CD14-positive monocyte (primary cell): Measurements from ENCODE around the gene CSNK1D. TPM values are rescaled to one million over a fixed set of nuclear protein-coding genes. Genes with fewer than 3 reads are reported as not detected.

Experiments used
- DNase-seq, 3 donors: peaks; one replicate each; pipeline ENCODE4 v3.0.0-alpha.2; 2011 to 2022
- H2AFZ ChIP-seq: 2 replicates; pipeline ENCODE4 v1.6.0; 2012; ENCODE audit warnings: mild to moderate bottlenecking, low read depth, low read length, inconsistent platforms; ENCODE audit not compliant: insufficient read depth, poor library complexity, severe bottlenecking
- H3K27ac ChIP-seq, 2 donors: 1 replicate in 1 of 2; 2 replicates in 1 of 2; pipeline ENCODE4 v1.5.1; 2012 to 2013; ENCODE audit warnings: low read length in 2 of 2, control low read depth in 1 of 2, inconsistent platforms in 1 of 2, low read depth in 1 of 2, mild to moderate bottlenecking in 1 of 2
- H3K27me3 ChIP-seq, 2 donors: one replicate each; pipeline versions ENCODE4 v1.6.0 to v1.6.1; 2011 to 2013; ENCODE audit warnings: low read length in 2 of 2; ENCODE audit not compliant: control insufficient read depth in 2 of 2, insufficient read depth in 2 of 2
- H3K36me3 ChIP-seq, 2 donors: replicated peaks in 1 of 2; 1 replicate in 1 of 2; 2 replicates in 1 of 2; pipeline versions ENCODE4 v1.5.1 to v1.6.1; 2012 to 2013; ENCODE audit warnings: low read length in 2 of 2, control low read depth in 1 of 2, inconsistent platforms in 1 of 2, mild to moderate bottlenecking in 1 of 2; ENCODE audit not compliant: insufficient read depth in 2 of 2, control insufficient read depth in 1 of 2
- H3K4me1 ChIP-seq, 2 donors: 1 replicate in 1 of 2; 2 replicates in 1 of 2; pipeline versions ENCODE4 v1.5.1 to v1.6.1; 2012 to 2013; ENCODE audit warnings: low read length in 2 of 2, control low read depth in 1 of 2, inconsistent platforms in 1 of 2, mild to moderate bottlenecking in 1 of 2, moderate library complexity in 1 of 2; ENCODE audit not compliant: insufficient read depth in 2 of 2, control insufficient read depth in 1 of 2
- H3K4me2 ChIP-seq: replicated peaks from 2 replicates; pipeline ENCODE3; 2012; ENCODE audit warnings: low read length, moderate library complexity, mild to moderate bottlenecking; ENCODE audit not compliant: poor library complexity, severe bottlenecking; ENCODE audit errors: extremely low read depth
- H3K4me3 ChIP-seq, 3 experiments: fragments of 200-600 bp in 1 of 3; sonication (generic) in 1 of 3; replicated peaks in 1 of 3; 1 replicate in 2 of 3; 2 replicates in 1 of 3; pipeline ENCODE4 v1.5.1; 2011 to 2013; ENCODE audit warnings: low read length in 3 of 3, mild to moderate bottlenecking in 3 of 3, control low read depth in 2 of 3, low read depth in 2 of 3, inconsistent platforms in 1 of 3, moderate library complexity in 1 of 3
- H3K79me2 ChIP-seq: 2 replicates; pipeline ENCODE4 v1.6.0; 2012; ENCODE audit warnings: mild to moderate bottlenecking, control low read depth, inconsistent platforms, low read length, moderate library complexity; ENCODE audit not compliant: insufficient read depth
- H3K9ac ChIP-seq: 2 replicates; pipeline ENCODE4 v1.6.0; 2017; ENCODE audit warnings: low read length, mild to moderate bottlenecking; ENCODE audit not compliant: insufficient read depth, poor library complexity, severe bottlenecking
- H3K9me3 ChIP-seq, 2 donors: replicated peaks in 1 of 2; 1 replicate in 1 of 2; 2 replicates in 1 of 2; pipeline versions ENCODE4 v1.5.1 to v1.6.1; 2012 to 2013; ENCODE audit warnings: low read length in 2 of 2, control low read depth in 1 of 2; ENCODE audit not compliant: control insufficient read depth in 1 of 2, insufficient read depth in 1 of 2
- H4K20me1 ChIP-seq: 2 replicates; pipeline ENCODE4 v1.6.0; 2012; ENCODE audit warnings: mild to moderate bottlenecking, low read length, control low read depth, moderate library complexity; ENCODE audit not compliant: insufficient read depth
- H3K27ac Mint-ChIP-seq, 7 donors: one replicate each; pipeline ENCODE4 v1.8.0; 2020; ENCODE audit warnings: mild to moderate bottlenecking in 7 of 7, mixed read lengths in 7 of 7, moderate library complexity in 6 of 7, inconsistent platforms in 2 of 7
- H3K27me3 Mint-ChIP-seq, 3 donors: one replicate each; pipeline ENCODE4 v1.8.0; 2021 to 2022; ENCODE audit warnings: low read depth in 3 of 3, mild to moderate bottlenecking in 3 of 3, mixed read lengths in 3 of 3, moderate library complexity in 3 of 3, inconsistent platforms in 1 of 3
- H3K36me3 Mint-ChIP-seq, 2 donors: one replicate each; pipeline ENCODE4 v1.8.0; 2020; ENCODE audit warnings: mixed read lengths in 2 of 2, inconsistent platforms in 1 of 2, mild to moderate bottlenecking in 1 of 2
- H3K4me1 Mint-ChIP-seq: one replicate; pipeline ENCODE4 v1.8.0; 2020; ENCODE audit warnings: mild to moderate bottlenecking, mixed read lengths
- H3K4me3 Mint-ChIP-seq, 2 donors: one replicate each; pipeline ENCODE4 v1.8.0; 2020; ENCODE audit warnings: mild to moderate bottlenecking in 2 of 2, mixed read lengths in 2 of 2, moderate library complexity in 1 of 2
- H3K9me3 Mint-ChIP-seq, 7 donors: one replicate each; pipeline ENCODE4 v1.8.0; 2020 to 2022; ENCODE audit warnings: mixed read lengths in 7 of 7, mild to moderate bottlenecking in 6 of 7, moderate library complexity in 6 of 7, inconsistent platforms in 2 of 7
- CTCF ChIP-seq: fragments of 200-600 bp; IDR thresholded peaks from one replicate; pipeline ENCODE4 v1.8.0; 2022; ENCODE audit warnings: antibody characterized with exemption, mild to moderate bottlenecking
- WGBS: methylation state at CpG from one replicate; pipeline ENCODE4 v1.1.5; 2013; ENCODE audit warnings: missing lambda C conversion rate; ENCODE audit not compliant: insufficient coverage; 5-methylcytosine and 5-hydroxymethylcytosine counted together
- intact Hi-C, 2 donors: fragments of 100-400 bp; cut with micrococcal nuclease; formaldehyde crosslinking; loops; one replicate each; pipeline versions ENCODE4 v1.15.0 to v1.15.1; 2023
- polyA plus RNA-seq, 3 donors: library from polyadenylated mRNA; depleted of rRNA in 1 of 3; unstranded in 2 of 3; stranded (reverse) in 1 of 3; fragments of 300-500 nt in 2 of 3; fragments of >200 nt in 1 of 3; fragmentation: Illumina TruSeq in 2 of 3; gene quantifications; 1 replicate in 2 of 3; 2 replicates in 1 of 3; pipeline ENCODE4 v1.2.3, GENCODE V29; 2012 to 2021

CSNK1D gene
- polyA plus RNA-seq, 3 donors: 47.0 to 299 (median 60.9) TPM

- Histone ChIP-seq H3K4me2 (no peak overlapping the region), H3K9ac (no peak overlapping the region), H3K27me3 (no peaks in the 10 kb centered on the region), H4K20me1 (peaks cover 77% of the 10 kb centered on the region), H3K36me3 (peaks cover 42 to 64% of the 10 kb centered on the region in 2 donors), H3K9me3 (no peaks in the 10 kb centered on the region), H3K4me1 (peaks cover 52 to 74% of the 10 kb centered on the region in 2 donors), H3K27ac (peak overlapping the region; percentile 4 to 41), H2AFZ (no peak overlapping the region), H3K79me2 (peaks cover 91% of the 10 kb centered on the region), H3K4me3 (no peak overlapping the region)
- peak overlapping the region; percentile 46 to 93 (median 75) for H3K27ac Mint-ChIP-seq
- peaks cover 0 to 3% (median 0%) of the 10 kb centered on the region in 3 donors for H3K27me3 Mint-ChIP-seq
- H3K4me3 Mint-ChIP-seq: no peak overlapping the region
- intact Hi-C loops: no loop called here
- H3K36me3 Mint-ChIP-seq: peaks cover 65 to 74% of the 10 kb centered on the region in 2 donors
- H3K9me3 Mint-ChIP-seq: no peaks in the 10 kb centered on the region
- 95% methylated on average over 11 of the region's 13 CpGs for WGBS
- TF ChIP-seq CTCF: no peak
- no peak for DNase-seq
- peaks cover 71% of the 10 kb centered on the region for H3K4me1 Mint-ChIP-seq
Observed at GRCh38 chr17:82269882-82270500, 3.5 kb downstream of the CSNK1D start.

GRCh38 chr17:82269138-82269881, 4.2 kb downstream of the CSNK1D start:
- no peak for TF ChIP-seq CTCF
- no peak overlapping the region for H2AFZ ChIP-seq
- no peaks in the 10 kb centered on the region for H3K27me3 ChIP-seq
- intact Hi-C loops: no loop called here
- Mint-ChIP-seq H3K9me3 (no peaks in the 10 kb centered on the region), H3K4me3 (no peak overlapping the region), H3K27me3 (peaks cover 0 to 3% (median 0%) of the 10 kb centered on the region in 3 donors), H3K27ac (peak overlapping the region; percentile 46 to 93 (median 70)), H3K4me1 (peaks cover 67% of the 10 kb centered on the region), H3K36me3 (peaks cover 70 to 79% of the 10 kb centered on the region in 2 donors)
- no peak overlapping the region for H3K4me2 ChIP-seq
- DNase-seq: no peak
- H3K9me3 ChIP-seq: no peaks in the 10 kb centered on the region
- peaks cover 84% of the 10 kb centered on the region for H4K20me1 ChIP-seq
- peaks cover 95% of the 10 kb centered on the region for H3K79me2 ChIP-seq
- H3K27ac ChIP-seq: peak overlapping the region; percentile 5 to 41
- peaks cover 48 to 71% of the 10 kb centered on the region in 2 donors for H3K36me3 ChIP-seq
- 77% methylated on average over 8 of the region's 10 CpGs for WGBS
- H3K4me3 ChIP-seq: no peak overlapping the region
- peaks cover 51 to 67% of the 10 kb centered on the region in 2 donors for H3K4me1 ChIP-seq
- no peak overlapping the region for H3K9ac ChIP-seq
